ENCODE measurements around the gene IFNA16. TPM values are rescaled to one million over a fixed set of nuclear protein-coding genes. Genes with fewer than 3 reads are reported as not detected.

IFNA16 gene
- total and polyA plus RNA-seq, 2 donors (not counting 3 experiments of a cell fraction or from before 2014, with no cell fraction given) = not detected

DNA sequence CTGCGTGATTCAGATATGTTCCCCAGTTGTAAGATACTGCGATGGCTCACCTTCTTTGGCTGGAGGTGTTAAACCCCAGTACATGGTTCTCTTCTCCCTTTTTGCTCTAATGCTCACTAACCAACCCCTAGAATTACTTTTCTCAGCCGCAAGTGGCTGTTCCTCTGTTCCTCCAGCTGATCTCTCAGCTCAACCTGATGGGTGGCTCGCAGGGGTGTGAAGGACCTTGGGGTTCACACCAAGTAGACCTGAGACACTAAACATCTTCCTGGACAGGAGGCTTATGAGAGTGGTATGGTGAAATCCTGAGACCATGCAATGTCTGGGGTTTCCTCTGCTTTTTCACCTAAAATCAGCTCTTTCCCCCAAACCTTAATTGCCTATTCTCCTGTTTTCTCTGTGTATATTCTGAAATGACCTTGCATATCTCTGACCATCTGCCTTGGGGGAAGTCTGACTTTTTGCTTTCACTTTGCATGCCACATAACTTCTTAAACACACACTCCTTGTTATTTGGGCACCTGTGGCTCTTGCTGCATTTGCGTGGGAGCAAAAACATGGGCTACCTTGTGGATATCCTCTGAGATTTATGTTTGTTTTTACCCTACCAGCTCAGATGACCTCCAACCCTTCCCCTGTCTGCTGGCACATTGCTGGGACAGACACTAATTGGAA, 38.6 kb upstream of the IFNA16 start:
- no peaks in the 10 kb centered on the region for H3K9me3 ChIP-seq (replicated peaks; ENCODE audit: control insufficient read depth, insufficient read depth, low read length)
- ChIA-PET CTCF (no interaction called here), POLR2A (no interaction called here)
- no peak for FAIRE-seq
- H3K9ac ChIP-seq (replicated peaks; ENCODE audit: extremely low read depth, insufficient read depth, low read length) = no peak overlapping the region
- dilution Hi-C loops (cut with MboI; ENCODE audit: extremely low pct_ligation_motif_present, low sequenced_read_pairs) = no loop called here
- no TSS peak for BruUV-seq (replicated peaks)
- no peaks in the 10 kb centered on the region for H3K9me1 ChIP-seq (replicated peaks; ENCODE audit: control insufficient read depth, extremely low read depth, insufficient read depth, low read length)
- TF ChIP-seq FOS (IDR thresholded peaks at IDR 0.05; ENCODE audit: borderline replicate concordance, insufficient read depth, low read length) (no peak), EZH2 (IDR thresholded peaks at IDR 0.05; ENCODE audit: borderline replicate concordance, low read depth, low read length, severe bottlenecking) (no peak), JUN (IDR thresholded peaks at IDR 0.05; ENCODE audit: borderline replicate concordance, insufficient read depth, insufficient read length, low read depth) (no peak), POLR2A (IDR thresholded peaks at IDR 0.05; ENCODE audit: low read depth, low read length) (no peak), GATA2 (IDR thresholded peaks at IDR 0.05; ENCODE audit: insufficient read depth, insufficient read length, low read depth, low read length) (no peak), MYC (IDR thresholded peaks at IDR 0.05; ENCODE audit: low read depth, low read length) (no peak), POLR2AphosphoS5 (IDR thresholded peaks at IDR 0.05; ENCODE audit: insufficient read depth, low read depth, low read length) (no peak)
- TF ChIP-seq, protein P1, sequence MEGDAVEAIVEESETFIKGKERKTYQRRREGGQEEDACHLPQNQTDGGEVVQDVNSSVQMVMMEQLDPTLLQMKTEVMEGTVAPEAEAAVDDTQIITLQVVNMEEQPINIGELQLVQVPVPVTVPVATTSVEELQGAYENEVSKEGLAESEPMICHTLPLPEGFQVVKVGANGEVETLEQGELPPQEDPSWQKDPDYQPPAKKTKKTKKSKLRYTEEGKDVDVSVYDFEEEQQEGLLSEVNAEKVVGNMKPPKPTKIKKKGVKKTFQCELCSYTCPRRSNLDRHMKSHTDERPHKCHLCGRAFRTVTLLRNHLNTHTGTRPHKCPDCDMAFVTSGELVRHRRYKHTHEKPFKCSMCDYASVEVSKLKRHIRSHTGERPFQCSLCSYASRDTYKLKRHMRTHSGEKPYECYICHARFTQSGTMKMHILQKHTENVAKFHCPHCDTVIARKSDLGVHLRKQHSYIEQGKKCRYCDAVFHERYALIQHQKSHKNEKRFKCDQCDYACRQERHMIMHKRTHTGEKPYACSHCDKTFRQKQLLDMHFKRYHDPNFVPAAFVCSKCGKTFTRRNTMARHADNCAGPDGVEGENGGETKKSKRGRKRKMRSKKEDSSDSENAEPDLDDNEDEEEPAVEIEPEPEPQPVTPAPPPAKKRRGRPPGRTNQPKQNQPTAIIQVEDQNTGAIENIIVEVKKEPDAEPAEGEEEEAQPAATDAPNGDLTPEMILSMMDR (IDR thresholded peaks at IDR 0.05; ENCODE audit: extremely low read depth in 1 of 2, insufficient read depth in 1 of 2, low read depth in 1 of 2, low read length in 2 of 2) = no peak
- TF ChIP-seq, protein P2, sequence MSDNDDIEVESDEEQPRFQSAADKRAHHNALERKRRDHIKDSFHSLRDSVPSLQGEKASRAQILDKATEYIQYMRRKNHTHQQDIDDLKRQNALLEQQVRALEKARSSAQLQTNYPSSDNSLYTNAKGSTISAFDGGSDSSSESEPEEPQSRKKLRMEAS (IDR thresholded peaks at IDR 0.05; ENCODE audit: insufficient read depth, insufficient read length) = no peak
- no peaks in the 10 kb centered on the region for H3K36me3 ChIP-seq (ENCODE audit: control insufficient read depth in 2 of 2, extremely low read depth in 1 of 2, insufficient read depth in 2 of 2, low read length in 2 of 2)
- H3K4me2 ChIP-seq (ENCODE audit: insufficient read depth, low read length) = no peak overlapping the region
- no peaks in the 10 kb centered on the region for H4K20me1 ChIP-seq (replicated peaks; ENCODE audit: control insufficient read depth, extremely low read depth, insufficient read depth, low read length)
- H3K79me2 ChIP-seq (ENCODE audit: control insufficient read depth, insufficient read depth, low read length) = no peaks in the 10 kb centered on the region
- H3K27ac ChIP-seq (ENCODE audit: insufficient read depth, low read depth, low read length) = no peak overlapping the region
- no peak overlapping the region for H2AFZ ChIP-seq (ENCODE audit: low read depth, low read length)
- H3K27me3 ChIP-seq (ENCODE audit: control insufficient read depth in 2 of 2, insufficient read depth in 2 of 2, low read length in 2 of 2) = peaks cover 31 to 53% of the 10 kb centered on the region in 2 experiments
- intact Hi-C loops (cut with micrococcal nuclease) = no loop called here
- H3K4me3 ChIP-seq (replicated peaks in 1 of 3; ENCODE audit: insufficient read depth in 1 of 3, low read depth in 1 of 3, low read length in 3 of 3) = no peak overlapping the region
- no peak for DNase-seq (ENCODE audit: low read depth, low spot score)
- peaks cover 3% of the 10 kb centered on the region for H3K4me1 ChIP-seq (ENCODE audit: control insufficient read depth, extremely low read depth, insufficient read depth, low read length)

Data from endothelial cell of umbilical vein (primary cell).